ENCODE data around the gene GAL3ST3. TPM values are rescaled to one million over a fixed set of nuclear protein-coding genes. Genes with fewer than 3 reads are reported as not detected.
"Not testable (repeated sequence)": the region's sequence is repeated elsewhere in the genome, so short reads cannot be mapped to it uniquely, and the experiment has no call there.

The GAL3ST3 gene
- polyA plus RNA-seq, 1 experiment, result not detected

GRCh38 chr11:66080055-66080817 lies 31.3 kb upstream of the GAL3ST3 start:
- CTCF ChIA-PET, result interaction anchor here (0.9 to 2.8 kb wide), 5 partner anchors 9 to 142 kb away, joined by 3 to 12 read pairs (median 7); partner anchors contain the start of gene PACS1
- peak; percentile 54 for DNase-seq (ENCODE audit: low read depth)
- no peak overlapping the region for H3K4me3 ChIP-seq (ENCODE audit: low read depth, low read length)
- POLR2A ChIA-PET, result interaction anchor here (0.6 kb wide), 1 partner anchor 46 kb away, joined by 5 read pairs; no protein-coding TSS in a partner anchor
- H3K36me3 ChIP-seq (ENCODE audit: control insufficient read depth, insufficient read depth, low read length), result no peaks in the 10 kb centered on the region; the same call in 1 of the 2 replicates
- no peaks in the 10 kb centered on the region for H3K27me3 ChIP-seq (ENCODE audit: control insufficient read depth, insufficient read depth, low read length)
- TF ChIP-seq, protein P1, sequence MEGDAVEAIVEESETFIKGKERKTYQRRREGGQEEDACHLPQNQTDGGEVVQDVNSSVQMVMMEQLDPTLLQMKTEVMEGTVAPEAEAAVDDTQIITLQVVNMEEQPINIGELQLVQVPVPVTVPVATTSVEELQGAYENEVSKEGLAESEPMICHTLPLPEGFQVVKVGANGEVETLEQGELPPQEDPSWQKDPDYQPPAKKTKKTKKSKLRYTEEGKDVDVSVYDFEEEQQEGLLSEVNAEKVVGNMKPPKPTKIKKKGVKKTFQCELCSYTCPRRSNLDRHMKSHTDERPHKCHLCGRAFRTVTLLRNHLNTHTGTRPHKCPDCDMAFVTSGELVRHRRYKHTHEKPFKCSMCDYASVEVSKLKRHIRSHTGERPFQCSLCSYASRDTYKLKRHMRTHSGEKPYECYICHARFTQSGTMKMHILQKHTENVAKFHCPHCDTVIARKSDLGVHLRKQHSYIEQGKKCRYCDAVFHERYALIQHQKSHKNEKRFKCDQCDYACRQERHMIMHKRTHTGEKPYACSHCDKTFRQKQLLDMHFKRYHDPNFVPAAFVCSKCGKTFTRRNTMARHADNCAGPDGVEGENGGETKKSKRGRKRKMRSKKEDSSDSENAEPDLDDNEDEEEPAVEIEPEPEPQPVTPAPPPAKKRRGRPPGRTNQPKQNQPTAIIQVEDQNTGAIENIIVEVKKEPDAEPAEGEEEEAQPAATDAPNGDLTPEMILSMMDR (IDR thresholded peaks at IDR 0.05; ENCODE audit: insufficient read depth, low read depth, low read length), result no peak

DNA sequence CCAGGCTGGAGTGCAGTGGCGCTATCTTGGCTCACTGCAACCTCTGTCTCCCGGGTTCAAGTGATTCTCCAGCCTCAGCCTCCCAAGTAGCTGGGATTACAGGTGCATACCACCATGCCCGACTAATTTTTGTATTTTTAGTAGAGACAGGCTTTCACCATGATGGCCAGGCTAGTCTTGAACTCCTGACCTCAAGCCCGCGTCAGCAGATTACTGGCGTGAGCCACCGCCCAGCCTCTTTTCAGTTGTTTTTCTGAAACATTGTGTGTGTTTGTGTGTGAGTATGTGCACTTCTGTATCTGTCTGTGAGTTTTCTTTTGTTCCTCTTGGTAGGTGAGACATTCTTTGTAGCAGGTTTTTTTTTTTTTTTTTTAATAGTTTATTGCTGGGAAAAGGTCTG lies 30.0 kb upstream of the GAL3ST3 start:
- POLR2A ChIA-PET; H3K36me3 ChIP-seq (ENCODE audit: control insufficient read depth, insufficient read depth, low read length); H3K27me3 ChIP-seq (ENCODE audit: control insufficient read depth, insufficient read depth, low read length); DNase-seq (ENCODE audit: low read depth); H3K4me3 ChIP-seq (ENCODE audit: low read depth, low read length): not testable (repeated sequence)
- CTCF ChIA-PET, result interaction anchor here (0.8 to 2.8 kb wide), 3 partner anchors 11 to 34 kb away, joined by 3 to 12 read pairs (median 3); no protein-coding TSS in a partner anchor

DNA sequence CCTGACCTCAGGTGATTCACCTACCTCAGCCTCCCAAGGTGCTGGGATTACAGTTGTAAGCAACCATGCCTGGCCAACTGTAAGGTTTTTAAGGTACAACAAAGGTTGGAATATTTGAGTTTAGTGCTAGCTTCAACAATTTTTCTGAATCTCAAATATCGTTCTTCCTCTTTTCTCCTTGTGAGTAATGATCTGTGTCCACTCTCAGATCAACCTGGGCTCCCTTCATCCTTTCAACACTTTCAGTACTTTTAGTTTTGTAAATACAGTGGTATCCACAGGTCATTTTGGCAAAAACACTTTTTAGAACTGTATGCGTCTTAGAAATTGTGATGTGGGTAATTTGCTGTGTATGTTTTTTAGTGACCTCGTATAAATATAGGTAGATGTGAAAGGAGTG lies 29.0 kb upstream of the GAL3ST3 start:
- CTCF ChIA-PET, result interaction anchor here (1.2 to 2.8 kb wide), 2 partner anchors 10 to 56 kb away, joined by 3 to 12 read pairs; no protein-coding TSS in a partner anchor
- H3K36me3 ChIP-seq (ENCODE audit: control insufficient read depth, insufficient read depth, low read length), result no peaks in the 10 kb centered on the region; the same call in 1 of the 2 replicates
- TF ChIP-seq, protein P1 (IDR thresholded peaks at IDR 0.05; ENCODE audit: insufficient read depth, low read depth, low read length), result no peak
- POLR2A ChIA-PET, result no interaction called here
- H3K4me3 ChIP-seq (ENCODE audit: low read depth, low read length), result no peak overlapping the region
- H3K27me3 ChIP-seq (ENCODE audit: control insufficient read depth, insufficient read depth, low read length), result no peaks in the 10 kb centered on the region
- no peak for DNase-seq (ENCODE audit: low read depth)

GRCh38 chr11:66076561-66076960 lies 27.6 kb upstream of the GAL3ST3 start:
- Histone ChIP-seq H3K27me3 (ENCODE audit: control insufficient read depth, insufficient read depth, low read length) (no peaks in the 10 kb centered on the region), H3K4me3 (ENCODE audit: low read depth, low read length) (no peak overlapping the region), H3K36me3 (ENCODE audit: control insufficient read depth, insufficient read depth, low read length) (peaks cover 1% of the 10 kb centered on the region; the same call in 1 of the 2 replicates)
- ChIA-PET POLR2A (no interaction called here), CTCF (interaction anchor here (1.3 kb wide), 1 partner anchor 43 kb away, joined by 3 read pairs; no protein-coding TSS in a partner anchor)
- TF ChIP-seq, protein P1 (IDR thresholded peaks at IDR 0.05; ENCODE audit: insufficient read depth, low read depth, low read length), result no peak
- DNase-seq (ENCODE audit: low read depth), result no peak

- POLR2A ChIA-PET, result no interaction called here
Measured at GRCh38 chr11:66075273-66075672, 26.3 kb upstream of the GAL3ST3 start.

More at GRCh38 chr11:66075273-66075672, 26.3 kb upstream of the GAL3ST3 start:
- TF ChIP-seq, protein P1 (IDR thresholded peaks at IDR 0.05; ENCODE audit: insufficient read depth, low read depth, low read length), result no peak
- Histone ChIP-seq H3K27me3 (ENCODE audit: control insufficient read depth, insufficient read depth, low read length) (no peaks in the 10 kb centered on the region), H3K4me3 (ENCODE audit: low read depth, low read length) (no peak overlapping the region), H3K36me3 (ENCODE audit: control insufficient read depth, insufficient read depth, low read length) (peaks cover 1% of the 10 kb centered on the region; the same call in 1 of the 2 replicates)
- CTCF ChIA-PET, result interaction anchor here (0.7 to 1.6 kb wide), 2 partner anchors 30 to 146 kb away, joined by 3 to 4 read pairs; no protein-coding TSS in a partner anchor
- DNase-seq (ENCODE audit: low read depth), result no peak

All from BJ (cell line).